OCI-LY7 (cell line): ENCODE measurements around the gene AUTS2. TPM values are rescaled to one million over a fixed set of nuclear protein-coding genes. Genes with fewer than 3 reads are reported as not detected.

ENCODE experiments used
- BruUV-seq: library from RNA; stranded (reverse); fragments of 400-500 nt; replicated peaks from 2 replicates; lab custom pipeline; 2021; lab: Mats Ljungman, UMichigan
- CTCF ChIA-PET: fragments of 300-600 bp; sonication (Branson Sonifier 250); formaldehyde crosslinking; loops from one replicate; lab custom pipeline; 2022; ENCODE audit warnings: antibody characterized with exemption; ENCODE audit not compliant: unreplicated experiment; lab: Charles Lee
- POLR2A ChIA-PET: fragments of 300-600 bp; sonication (Branson Sonifier 250); formaldehyde crosslinking; loops from one replicate; lab custom pipeline; 2022; ENCODE audit warnings: antibody characterized with exemption; lab: Charles Lee
- DNase-seq: peaks from one replicate; pipeline ENCODE4 v3.0.0-alpha.2; 2015; ENCODE audit warnings: low spot score
- H2AFZ ChIP-seq: fragments of 200-600 bp; sonication (generic), shearing (Covaris generic); 2 replicates; pipeline ENCODE4 v1.6.1; 2014; ENCODE audit warnings: mild to moderate bottlenecking, antibody characterized with exemption, low read length, moderate library complexity
- H3K27ac ChIP-seq: fragments of 200-600 bp; sonication (generic); 2 replicates; pipeline ENCODE4 v1.5.1; 2014; ENCODE audit warnings: mixed run types, low read depth, mild to moderate bottlenecking, moderate library complexity, low read length, inconsistent platforms; ENCODE audit not compliant: poor library complexity, severe bottlenecking
- H3K36me3 ChIP-seq: fragments of 200-600 bp; sonication (generic); 2 replicates; pipeline ENCODE4 v1.6.1; 2014; ENCODE audit warnings: mild to moderate bottlenecking, antibody characterized with exemption, low read length, moderate library complexity, mixed read lengths; ENCODE audit not compliant: insufficient read depth
- H3K4me1 ChIP-seq: fragments of 200-600 bp; sonication (generic); 2 replicates; pipeline ENCODE4 v1.5.1; 2014; ENCODE audit warnings: mild to moderate bottlenecking, low read length; ENCODE audit not compliant: insufficient read depth, poor library complexity, severe bottlenecking
- H3K4me2 ChIP-seq: fragments of 200-600 bp; sonication (generic); 2 replicates; pipeline ENCODE4 v1.6.1; 2014; ENCODE audit warnings: mild to moderate bottlenecking, low read length
- H3K4me3 ChIP-seq: fragments of 200-600 bp; sonication (generic); 2 replicates; pipeline ENCODE4 v1.5.1; 2014; ENCODE audit warnings: mild to moderate bottlenecking, low read depth, low read length; ENCODE audit not compliant: poor library complexity, severe bottlenecking
- H3K79me2 ChIP-seq: fragments of 200-600 bp; sonication (generic); 2 replicates; pipeline ENCODE4 v1.6.1; 2016; ENCODE audit warnings: low read depth, mild to moderate bottlenecking, low read length, moderate library complexity, mixed read lengths; ENCODE audit not compliant: insufficient read depth
- H3K9me2 ChIP-seq: fragments of 200-600 bp; sonication (generic); 2 replicates; pipeline ENCODE4 v1.6.1; 2016; ENCODE audit warnings: mild to moderate bottlenecking, low read length, mixed read lengths; ENCODE audit not compliant: insufficient read depth
- H3K9me3 ChIP-seq: fragments of 200-600 bp; sonication (generic); 2 replicates; pipeline ENCODE4 v1.6.1; 2014; ENCODE audit warnings: mild to moderate bottlenecking, mixed run types, low read length, mixed read lengths
- H4K20me1 ChIP-seq: fragments of 200-600 bp; sonication (generic); 2 replicates; pipeline ENCODE4 v1.6.1; 2014; ENCODE audit warnings: mild to moderate bottlenecking, antibody characterized with exemption, low read length, moderate library complexity, mixed read lengths; ENCODE audit not compliant: insufficient read depth
- EZH2phosphoT487 ChIP-seq: fragments of 200-600 bp; sonication (generic); IDR thresholded peaks from 2 replicates; pipeline ENCODE4 v1.6.1; 2018; ENCODE audit warnings: low read depth, borderline replicate concordance, mild to moderate bottlenecking, mixed run types, antibody characterized with exemption, low read length, moderate library complexity, mixed read lengths
- intact Hi-C: fragments of 100-400 bp; cut with micrococcal nuclease; formaldehyde crosslinking; loops from one replicate; pipeline ENCODE4 v1.10.0; 2022; ENCODE audit not compliant: unreplicated experiment
- total RNA-seq, 2 experiments: library from RNA; depleted of rRNA in 1 of 2; stranded (reverse); fragments of >200 nt in 1 of 2; shearing (Covaris generic) in 1 of 2; gene quantifications; 2 replicates each; pipeline ENCODE4 v1.2.3, GENCODE V29; 2014 to 2022
- TF ChIP-seq, protein P1 (sequence below): fragments of 200-600 bp; sonication (generic); conservative IDR thresholded peaks from 2 replicates; pipeline ENCODE4 v1.5.1; 2014; ENCODE audit warnings: mild to moderate bottlenecking, antibody characterized with exemption, low read length, moderate library complexity, mixed read lengths

AUTS2 gene
- total RNA-seq, 2 experiments from 2014 or later, result 37.9 to 78.5 TPM

DNA sequence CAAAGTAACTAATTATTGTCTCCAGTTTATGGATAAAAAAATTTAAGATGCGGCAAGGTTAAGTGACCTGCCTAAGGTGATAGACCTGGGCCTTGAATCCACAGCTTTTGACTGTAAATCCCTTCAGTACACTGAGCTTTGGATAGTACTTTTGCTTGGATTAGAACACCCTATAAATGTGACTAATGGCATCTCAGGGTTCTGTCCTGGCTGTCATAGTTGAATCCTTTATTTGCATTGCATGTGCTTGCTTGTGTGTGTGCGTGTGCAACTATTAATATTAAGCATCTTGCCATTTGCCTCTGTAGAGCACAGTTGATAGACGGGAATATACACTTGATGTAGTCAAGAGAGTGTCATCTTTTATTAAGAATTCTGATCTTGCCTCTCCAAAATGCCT is 228.0 kb downstream of the AUTS2 start:
- Histone ChIP-seq H2AFZ (no peak overlapping the region; the same call in 1 of the 2 replicates), H3K9me3 (peaks cover 6% of the 10 kb centered on the region; the same call in 1 of the 2 replicates), H3K4me3 (peak overlapping the region; percentile 69), H3K4me1 (peaks cover 67% of the 10 kb centered on the region), H3K4me2 (peak overlapping the region; percentile 95), H3K79me2 (peaks cover 57% of the 10 kb centered on the region), H3K9me2 (no peaks in the 10 kb centered on the region), H3K27ac (peak overlapping the region; percentile 99), H4K20me1 (no peaks in the 10 kb centered on the region), H3K36me3 (peaks cover 10% of the 10 kb centered on the region)
- intact Hi-C loops, result loop anchor here (2.0 to 10.0 kb wide), 5 partner anchors 107 to 869 kb away; no protein-coding TSS in a partner anchor
- POLR2A ChIA-PET, result interaction anchor here (1.0 to 14.1 kb wide), 9 partner anchors 8 to 172 kb away, joined by 3 to 162 read pairs (median 3); no protein-coding TSS in a partner anchor
- no peak for TF ChIP-seq EZH2phosphoT487
- TF ChIP-seq, protein P1, sequence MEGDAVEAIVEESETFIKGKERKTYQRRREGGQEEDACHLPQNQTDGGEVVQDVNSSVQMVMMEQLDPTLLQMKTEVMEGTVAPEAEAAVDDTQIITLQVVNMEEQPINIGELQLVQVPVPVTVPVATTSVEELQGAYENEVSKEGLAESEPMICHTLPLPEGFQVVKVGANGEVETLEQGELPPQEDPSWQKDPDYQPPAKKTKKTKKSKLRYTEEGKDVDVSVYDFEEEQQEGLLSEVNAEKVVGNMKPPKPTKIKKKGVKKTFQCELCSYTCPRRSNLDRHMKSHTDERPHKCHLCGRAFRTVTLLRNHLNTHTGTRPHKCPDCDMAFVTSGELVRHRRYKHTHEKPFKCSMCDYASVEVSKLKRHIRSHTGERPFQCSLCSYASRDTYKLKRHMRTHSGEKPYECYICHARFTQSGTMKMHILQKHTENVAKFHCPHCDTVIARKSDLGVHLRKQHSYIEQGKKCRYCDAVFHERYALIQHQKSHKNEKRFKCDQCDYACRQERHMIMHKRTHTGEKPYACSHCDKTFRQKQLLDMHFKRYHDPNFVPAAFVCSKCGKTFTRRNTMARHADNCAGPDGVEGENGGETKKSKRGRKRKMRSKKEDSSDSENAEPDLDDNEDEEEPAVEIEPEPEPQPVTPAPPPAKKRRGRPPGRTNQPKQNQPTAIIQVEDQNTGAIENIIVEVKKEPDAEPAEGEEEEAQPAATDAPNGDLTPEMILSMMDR, result no peak
- CTCF ChIA-PET, result interaction anchor here (0.5 to 1.2 kb wide), 2 partner anchors 10 to 11 kb away, joined by 3 to 6 read pairs; no protein-coding TSS in a partner anchor
- DNase-seq, result no peak
- no TSS peak for BruUV-seq

DNA sequence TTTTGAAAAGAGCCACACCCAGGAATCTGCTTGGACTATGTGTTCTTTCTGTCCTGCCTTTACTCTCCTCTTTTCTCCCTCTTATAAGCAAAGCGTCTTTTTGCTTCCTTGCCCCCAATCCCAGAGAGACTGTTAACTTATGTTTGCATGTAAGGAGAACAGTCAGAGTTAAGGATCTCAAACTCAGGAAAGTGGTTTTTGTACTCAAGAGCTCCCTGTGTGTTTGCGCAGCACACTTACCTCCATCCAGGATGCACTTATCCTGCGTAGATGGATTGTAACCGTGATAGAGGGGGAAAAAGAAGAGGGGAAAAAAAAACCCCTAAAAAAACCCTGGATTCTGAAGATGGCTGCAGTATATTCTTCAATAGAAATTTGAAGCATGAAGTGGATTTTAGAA is 228.9 kb downstream of the AUTS2 start:
- H3K27ac ChIP-seq, result peak overlapping the region; percentile 99
- H3K9me2 ChIP-seq, result no peaks in the 10 kb centered on the region
- H2AFZ ChIP-seq, result no peak overlapping the region
- TF ChIP-seq, protein P1, result no peak
- no peak for TF ChIP-seq EZH2phosphoT487
- H3K4me3 ChIP-seq, result peak overlapping the region; percentile 69
- H3K79me2 ChIP-seq, result peaks cover 49% of the 10 kb centered on the region
- no peaks in the 10 kb centered on the region for H4K20me1 ChIP-seq
- peaks cover 6% of the 10 kb centered on the region; the same call in 1 of the 2 replicates for H3K9me3 ChIP-seq
- POLR2A ChIA-PET, result interaction anchor here (0.6 to 14.1 kb wide), 9 partner anchors 9 to 215 kb away, joined by 3 to 162 read pairs (median 3); no protein-coding TSS in a partner anchor
- no TSS peak for BruUV-seq
- peak overlapping the region; percentile 95 for H3K4me2 ChIP-seq
- H3K4me1 ChIP-seq, result peaks cover 59% of the 10 kb centered on the region
- no peak for DNase-seq
- peaks cover 10% of the 10 kb centered on the region for H3K36me3 ChIP-seq
- intact Hi-C loops, result loop anchor here (2.0 to 10.0 kb wide), 5 partner anchors 106 to 868 kb away; no protein-coding TSS in a partner anchor
- CTCF ChIA-PET, result interaction anchor here (1.2 kb wide), 1 partner anchor 10 kb away, joined by 6 read pairs; no protein-coding TSS in a partner anchor
